Colonic mucosa (tissue), 4 donors: ENCODE results near the gene INVS. TPM values are rescaled to one million over a fixed set of nuclear protein-coding genes. Genes with fewer than 3 reads are reported as not detected.

Experiments used
- DNase-seq: peaks from one replicate; pipeline ENCODE4 v3.0.0-alpha.2; 2020
- H3K27ac ChIP-seq: fragments of 200-600 bp; one replicate; pipeline ENCODE4 v1.8.0; 2021
- H3K27me3 ChIP-seq: fragments of 200-600 bp; one replicate; pipeline ENCODE4 v1.8.0; 2021
- H3K36me3 ChIP-seq: fragments of 200-600 bp; one replicate; pipeline ENCODE4 v1.8.0; 2021
- H3K4me1 ChIP-seq: fragments of 200-600 bp; one replicate; pipeline ENCODE4 v1.8.0; 2021; ENCODE audit warnings: mild to moderate bottlenecking
- H3K4me3 ChIP-seq: fragments of 200-600 bp; one replicate; pipeline ENCODE4 v1.8.0; 2021
- H3K9ac ChIP-seq, 2 donors: one replicate each; pipeline ENCODE4 v1.7.0; 2013; ENCODE audit warnings: control low read depth in 2 of 2, low read depth in 2 of 2, low read length in 2 of 2
- H3K9me3 ChIP-seq: fragments of 200-600 bp; one replicate; pipeline ENCODE4 v1.8.0; 2021
- intact Hi-C: fragments of 100-400 bp; cut with DNase I; formaldehyde crosslinking; loops from one replicate; pipeline ENCODE4 v1.14.1; 2022
- total RNA-seq, 2 donors: library from RNA; stranded (reverse); fragmentation: NEBNext Ultra II Directional in 1 of 2; extraction: Animal tissue kit (Norgen Biotek cat#: 25700) in 1 of 2; gene quantifications; one replicate each; pipeline ENCODE4 v1.2.1, GENCODE V29; 2021
- TF ChIP-seq, protein P1 (sequence below): fragments of 200-600 bp; IDR thresholded peaks from one replicate; pipeline ENCODE4 v1.8.0; 2022; ENCODE audit warnings: antibody characterized with exemption, mild to moderate bottlenecking
- donor health status: healthy.
- donor health status: DM: no; HTN: no; CAD: no.
- donor health status: DM: no; HTN: no; CAD: no.

INVS gene
- total RNA-seq, 2 donors from 2014 or later, result 12.1 to 16.0 TPM

DNA sequence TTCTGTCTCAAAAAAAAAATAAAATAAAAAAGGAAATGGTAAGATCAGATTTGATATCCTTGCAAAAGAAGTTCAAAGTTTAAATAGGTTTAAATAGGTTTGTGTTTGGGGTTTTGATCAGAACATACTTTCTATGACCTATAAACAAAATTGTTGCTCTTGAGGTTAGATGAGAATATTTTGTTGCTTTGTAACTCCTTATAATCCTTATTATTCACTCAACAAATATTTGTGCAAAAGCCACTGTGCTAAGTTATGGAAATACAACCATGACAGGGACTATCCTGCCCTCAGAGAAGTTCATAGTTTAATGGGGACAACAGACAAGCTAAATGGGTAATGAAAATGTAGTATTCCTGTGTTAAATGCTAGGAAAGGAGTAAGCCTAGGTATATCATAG lies 71.5 kb downstream of the INVS start:
- Histone ChIP-seq H3K4me1 (no peaks in the 10 kb centered on the region), H3K36me3 (no peaks in the 10 kb centered on the region), H3K9ac (no peak overlapping the region), H3K9me3 (no peaks in the 10 kb centered on the region), H3K27ac (no peak overlapping the region), H3K4me3 (no peak overlapping the region), H3K27me3 (no peaks in the 10 kb centered on the region)
- intact Hi-C loops, result no loop called here
- TF ChIP-seq, protein P1, sequence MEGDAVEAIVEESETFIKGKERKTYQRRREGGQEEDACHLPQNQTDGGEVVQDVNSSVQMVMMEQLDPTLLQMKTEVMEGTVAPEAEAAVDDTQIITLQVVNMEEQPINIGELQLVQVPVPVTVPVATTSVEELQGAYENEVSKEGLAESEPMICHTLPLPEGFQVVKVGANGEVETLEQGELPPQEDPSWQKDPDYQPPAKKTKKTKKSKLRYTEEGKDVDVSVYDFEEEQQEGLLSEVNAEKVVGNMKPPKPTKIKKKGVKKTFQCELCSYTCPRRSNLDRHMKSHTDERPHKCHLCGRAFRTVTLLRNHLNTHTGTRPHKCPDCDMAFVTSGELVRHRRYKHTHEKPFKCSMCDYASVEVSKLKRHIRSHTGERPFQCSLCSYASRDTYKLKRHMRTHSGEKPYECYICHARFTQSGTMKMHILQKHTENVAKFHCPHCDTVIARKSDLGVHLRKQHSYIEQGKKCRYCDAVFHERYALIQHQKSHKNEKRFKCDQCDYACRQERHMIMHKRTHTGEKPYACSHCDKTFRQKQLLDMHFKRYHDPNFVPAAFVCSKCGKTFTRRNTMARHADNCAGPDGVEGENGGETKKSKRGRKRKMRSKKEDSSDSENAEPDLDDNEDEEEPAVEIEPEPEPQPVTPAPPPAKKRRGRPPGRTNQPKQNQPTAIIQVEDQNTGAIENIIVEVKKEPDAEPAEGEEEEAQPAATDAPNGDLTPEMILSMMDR, result no peak
- DNase-seq, result no peak

DNA sequence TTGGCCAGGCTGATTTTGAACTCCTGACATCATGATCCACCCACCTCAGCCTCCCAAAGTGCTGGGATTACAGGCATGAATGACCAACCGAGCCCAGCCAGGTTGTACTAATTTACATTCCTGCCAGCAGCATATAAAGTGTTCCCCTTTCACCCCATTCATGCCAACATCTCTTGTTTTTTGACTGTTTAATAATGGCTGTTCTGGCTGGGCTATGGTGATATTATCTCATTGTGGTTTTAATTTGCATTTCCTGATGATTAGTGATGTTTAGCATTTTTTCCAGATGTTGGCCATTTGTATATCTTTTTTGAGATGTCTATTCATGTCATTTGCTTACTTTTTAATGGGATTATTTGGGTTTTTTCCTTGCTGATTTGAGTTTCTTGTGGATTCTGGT lies 87.3 kb downstream of the INVS start:
- no peak for DNase-seq
- Histone ChIP-seq H3K9me3 (no peaks in the 10 kb centered on the region), H3K9ac (no peak overlapping the region), H3K4me3 (no peak overlapping the region), H3K27ac (no peak overlapping the region), H3K36me3 (no peaks in the 10 kb centered on the region), H3K4me1 (no peaks in the 10 kb centered on the region), H3K27me3 (no peaks in the 10 kb centered on the region)
- TF ChIP-seq, protein P1, result no peak
- intact Hi-C loops, result no loop called here

DNA sequence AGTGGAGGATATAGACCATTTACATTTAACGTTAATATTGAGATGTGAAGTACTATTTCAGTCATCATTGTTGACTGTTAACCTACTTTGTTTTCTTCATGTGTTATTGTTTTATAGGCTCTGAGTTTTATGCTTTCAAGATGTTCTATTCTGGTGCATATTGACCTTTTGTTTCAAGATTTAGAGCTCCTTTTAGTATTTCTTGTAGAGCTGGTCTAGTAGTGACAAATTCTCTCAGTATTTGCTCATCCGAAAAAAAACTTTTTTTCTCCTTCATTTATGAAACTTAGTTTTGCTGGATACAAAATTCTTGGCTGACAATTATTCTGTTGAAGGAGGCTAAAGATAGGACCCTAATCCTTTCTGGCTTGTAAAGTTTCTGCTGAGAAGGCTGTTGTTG lies 91.3 kb downstream of the INVS start:
- TF ChIP-seq, protein P1, result no peak
- Histone ChIP-seq H3K4me3 (no peak overlapping the region), H3K27me3 (no peaks in the 10 kb centered on the region), H3K4me1 (no peaks in the 10 kb centered on the region), H3K9ac (no peak overlapping the region), H3K27ac (no peak overlapping the region), H3K36me3 (no peaks in the 10 kb centered on the region), H3K9me3 (no peaks in the 10 kb centered on the region)
- DNase-seq, result no peak
- intact Hi-C loops, result no loop called here

DNA sequence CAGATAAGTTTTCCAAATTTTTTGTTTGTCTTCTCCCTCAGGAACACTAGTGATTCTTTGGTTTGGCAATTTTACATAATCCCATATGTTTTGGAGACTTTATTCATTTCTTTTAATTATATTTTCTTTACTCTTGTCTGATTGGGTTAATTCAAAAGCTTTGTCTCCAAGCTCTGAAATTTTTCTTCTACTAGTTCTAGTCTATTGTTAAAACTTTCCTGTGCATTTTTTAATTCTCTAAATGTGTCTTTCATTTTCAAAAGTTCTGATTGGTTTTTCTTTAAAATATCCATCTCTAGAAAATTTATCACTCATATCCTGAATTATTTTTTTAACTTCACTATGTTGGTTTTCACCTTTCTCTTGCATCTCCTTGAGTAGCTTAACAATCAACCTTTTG lies 92.2 kb downstream of the INVS start:
- Histone ChIP-seq H3K9ac (no peak overlapping the region), H3K27ac (no peak overlapping the region), H3K36me3 (no peaks in the 10 kb centered on the region), H3K4me3 (no peak overlapping the region), H3K9me3 (no peaks in the 10 kb centered on the region), H3K4me1 (no peaks in the 10 kb centered on the region), H3K27me3 (no peaks in the 10 kb centered on the region)
- TF ChIP-seq, protein P1, result no peak
- DNase-seq, result no peak
- intact Hi-C loops, result no loop called here

DNA sequence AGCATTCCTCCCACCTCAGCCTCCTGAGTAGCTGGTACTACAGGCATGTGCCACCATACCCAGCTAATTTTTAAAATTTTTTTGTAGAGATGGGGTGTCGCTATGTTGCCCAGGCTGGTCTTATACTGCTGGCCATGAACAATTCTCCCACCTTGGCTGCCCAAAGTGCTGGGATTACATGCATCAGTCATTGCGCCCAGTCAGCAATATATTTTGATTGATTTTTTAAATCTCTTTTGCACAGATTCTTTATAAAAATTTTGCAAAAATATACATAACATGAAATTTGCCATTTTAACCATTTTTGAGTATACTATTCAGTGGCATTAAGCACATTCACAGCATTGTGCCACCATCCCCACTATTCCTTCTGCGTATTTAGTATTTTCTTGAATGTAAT lies 94.0 kb downstream of the INVS start:
- H3K9me3 ChIP-seq, result no peaks in the 10 kb centered on the region
- H3K27ac ChIP-seq, result no peak overlapping the region
- no peak overlapping the region for H3K4me3 ChIP-seq
- H3K9ac ChIP-seq, result no peak overlapping the region
- H3K27me3 ChIP-seq, result no peaks in the 10 kb centered on the region
- no peaks in the 10 kb centered on the region for H3K4me1 ChIP-seq
- no peaks in the 10 kb centered on the region for H3K36me3 ChIP-seq
- TF ChIP-seq, protein P1, result no peak
- intact Hi-C loops, result no loop called here
- DNase-seq, result no peak

DNA sequence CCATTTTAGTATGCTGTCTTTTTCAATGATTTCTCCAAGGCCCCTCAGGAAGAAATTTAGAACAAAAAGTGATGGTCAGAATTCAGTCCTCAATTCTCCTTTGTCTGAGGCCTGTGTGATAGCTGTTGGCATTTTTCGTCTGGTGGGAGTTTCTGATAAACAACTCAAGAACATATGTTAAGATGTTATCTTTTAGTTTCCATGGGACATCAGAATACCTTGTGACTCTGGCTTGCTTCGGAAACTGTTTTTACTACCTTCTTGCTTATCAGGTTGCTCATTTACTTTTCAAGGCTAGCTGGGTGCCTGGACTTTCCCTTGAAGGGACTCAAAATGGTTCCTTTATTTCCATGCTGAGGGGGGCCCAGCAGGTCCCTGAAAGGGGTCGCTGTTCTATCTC lies 97.2 kb downstream of the INVS start:
- intact Hi-C loops, result no loop called here
- TF ChIP-seq, protein P1, result no peak
- DNase-seq, result no peak
- no peak overlapping the region for H3K27ac ChIP-seq
- no peaks in the 10 kb centered on the region for H3K27me3 ChIP-seq
- H3K36me3 ChIP-seq, result no peaks in the 10 kb centered on the region
- H3K9ac ChIP-seq, result no peak overlapping the region
- H3K4me1 ChIP-seq, result no peaks in the 10 kb centered on the region
- H3K4me3 ChIP-seq, result no peak overlapping the region
- H3K9me3 ChIP-seq, result no peaks in the 10 kb centered on the region
